Spleen (tissue), 11 donors: ENCODE data around the gene IFFO2. TPM values are rescaled to one million over a fixed set of nuclear protein-coding genes. Genes with fewer than 3 reads are reported as not detected.
A peak's percentile ranks its signal among the peaks of the same experiment; 100 is the strongest.

Experiments used
- DNase-seq: peaks from one replicate; pipeline ENCODE4 v3.0.0-alpha.2; 2020
- H3K27ac ChIP-seq, 8 donors: fragments of 200-600 bp; sonication (generic) in 7 of 8; 1 replicate in 4 of 8; 2 replicates in 4 of 8; pipeline versions ENCODE4 v1.5.0 to v1.8.0; 2016 to 2021; ENCODE audit warnings: inconsistent platforms in 4 of 8, mild to moderate bottlenecking in 4 of 8, moderate library complexity in 1 of 8
- H3K27me3 ChIP-seq, 7 donors: fragments of 200-600 bp; sonication (generic) in 6 of 7; replicated peaks in 1 of 7; 1 replicate in 4 of 7; 2 replicates in 3 of 7; pipeline versions ENCODE4 v1.5.0 to v1.8.0; 2016 to 2021; ENCODE audit warnings: inconsistent platforms in 3 of 7, mild to moderate bottlenecking in 1 of 7
- H3K36me3 ChIP-seq, 6 donors: fragments of 200-600 bp; sonication (generic) in 5 of 6; 1 replicate in 4 of 6; 2 replicates in 2 of 6; pipeline versions ENCODE4 v1.5.0 to v1.8.0; 2016 to 2021; ENCODE audit warnings: inconsistent platforms in 2 of 6
- H3K4me1 ChIP-seq, 6 donors: fragments of 200-600 bp; sonication (generic) in 5 of 6; 1 replicate in 3 of 6; 2 replicates in 3 of 6; pipeline versions ENCODE4 v1.5.0 to v1.8.0; 2016 to 2021; ENCODE audit warnings: inconsistent platforms in 3 of 6
- H3K4me3 ChIP-seq, 8 donors: fragments of 200-600 bp; sonication (generic) in 7 of 8; 1 replicate in 4 of 8; 2 replicates in 4 of 8; pipeline versions ENCODE4 v1.5.0 to v1.8.0; 2016 to 2021; ENCODE audit warnings: inconsistent platforms in 4 of 8, mild to moderate bottlenecking in 4 of 8, moderate library complexity in 2 of 8
- H3K9me3 ChIP-seq, 8 donors: fragments of 200-600 bp; sonication (generic) in 7 of 8; 1 replicate in 4 of 8; 2 replicates in 4 of 8; pipeline versions ENCODE4 v1.5.0 to v1.8.0; 2016 to 2021; ENCODE audit warnings: inconsistent platforms in 4 of 8
- POLR2A ChIP-seq, 3 donors: fragments of 450-650 bp; IDR thresholded peaks; one replicate each; pipeline ENCODE4 v1.5.1; 2017; ENCODE audit warnings: antibody characterized with exemption in 3 of 3, mild to moderate bottlenecking in 1 of 3
- POLR2AphosphoS5 ChIP-seq, 3 donors: sonication (generic); formaldehyde crosslinking; IDR thresholded peaks; one replicate each; pipeline ENCODE4 v1.5.1; 2017; ENCODE audit warnings: antibody characterized with exemption in 3 of 3
- WGBS, 5 donors: extraction: QIAGEN DNeasy Blood & Tissue Kit in 3 of 5; methylation state at CpG; one replicate each; pipeline versions ENCODE4 v1.1.5 to v1.1.7; 2013 to 2018; 5-methylcytosine and 5-hydroxymethylcytosine counted together
- intact Hi-C: fragments of 100-400 bp; cut with DNase I; formaldehyde crosslinking; loops from one replicate; pipeline ENCODE4 v1.15.0; 2023; ENCODE audit warnings: low total_unique reads
- polyA plus RNA-seq, 3 donors: library from polyadenylated mRNA; stranded (reverse); fragments of 200-250 nt; gene quantifications; one replicate each; pipeline ENCODE4 v1.2.1, GENCODE V29; 2013
- total RNA-seq, 7 donors: library from RNA; depleted of rRNA in 3 of 7; stranded (reverse); fragments of >200 nt in 3 of 7; fragmentation: NEBNext Ultra II Directional in 4 of 7; extraction: Animal tissue kit (Norgen Biotek cat#: 25700) in 4 of 7; gene quantifications; one replicate each; pipeline versions ENCODE4 v1.1.0 to v1.2.1, GENCODE V29; 2016 to 2021
- TF ChIP-seq, protein P1 (sequence below), 11 experiments: fragments of 200-600 bp in 7 of 11; fragments of 450-650 bp in 4 of 11; sonication (generic) in 4 of 11; IDR thresholded peaks in 8 of 11; conservative IDR thresholded peaks in 3 of 11; 1 replicate in 7 of 11; 2 replicates in 4 of 11; pipeline versions ENCODE4 v1.4.0 to v1.8.0; 2016 to 2021; ENCODE audit warnings: antibody characterized with exemption in 11 of 11, inconsistent platforms in 4 of 11, mild to moderate bottlenecking in 1 of 11
- donor health status: healthy with polysubstance abuse.
- donor health status: DM: no; HTN: no; CAD: no; lungs with moderate emphysema.
- donor health status: DM: no; HTN: no; CAD: no.
- donor health status: Bipolar disorder and iron deficiency.
- donor health status: healthy.
- donor health status: DM: no; HTN: no; CAD: no.
- donor health status: DM: yes; HTN: yes; CAD: no.

IFFO2 gene
- total and polyA plus RNA-seq, 10 donors: 2.7 to 19.7 (median 14.8) TPM

DNA sequence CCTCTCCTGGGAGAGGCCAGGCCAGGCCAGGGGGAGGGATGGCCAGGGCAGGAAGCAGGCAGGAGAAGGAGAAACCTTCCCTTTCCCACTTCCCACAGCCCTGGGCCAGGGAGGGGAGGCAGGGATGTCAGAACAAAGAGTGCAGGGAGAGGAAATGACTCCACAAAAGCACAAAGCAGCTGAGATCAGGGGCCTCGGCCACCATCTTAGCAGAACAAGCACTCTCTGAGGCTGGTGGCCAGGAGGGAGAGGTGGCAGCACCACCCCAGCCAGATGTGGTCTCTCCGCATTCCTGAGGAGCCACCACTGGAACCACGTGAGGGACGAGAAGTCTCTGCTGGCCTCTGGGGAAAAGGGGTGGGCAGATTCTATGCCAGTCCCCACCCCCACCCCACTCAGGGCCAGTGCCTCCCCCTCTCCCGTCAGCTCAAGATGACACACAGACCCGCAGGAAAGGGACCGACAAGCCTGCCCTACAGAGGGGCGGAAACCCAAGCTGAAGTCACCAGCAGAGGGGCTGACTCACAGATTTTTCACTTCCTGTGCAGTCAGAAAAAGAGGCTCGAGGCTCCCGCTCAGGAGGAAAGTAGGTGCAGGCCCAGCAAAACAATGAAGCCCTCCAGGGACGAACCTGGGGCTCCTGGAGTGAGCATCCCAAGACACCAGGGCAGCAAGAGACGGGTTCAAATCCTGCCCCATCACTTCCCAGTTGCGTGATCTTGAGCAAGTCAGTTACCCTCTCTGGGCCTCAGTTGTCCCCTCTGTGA is 30.0 kb downstream of the IFFO2 start:
- WGBS, 5 donors: 3 to 10% (median 5%) methylated on average over 8 to 13 of the region's 13 CpGs
- Histone ChIP-seq H3K4me3 (peak overlapping the region in 6 of 8 donors; percentile 6 to 59 (median 28)), H3K27me3 (no peaks in the 10 kb centered on the region), H3K4me1 (peaks cover 57 to 96% (median 83%) of the 10 kb centered on the region in 6 donors), H3K27ac (peak overlapping the region; percentile 84 to 97 (median 90)), H3K9me3 (no peaks in the 10 kb centered on the region), H3K36me3 (no peaks in the 10 kb centered on the region)
- TF ChIP-seq POLR2AphosphoS5 (IDR thresholded peaks at IDR 0.05) (peak; percentile 40 to 69 (median 63)), POLR2A (IDR thresholded peaks at IDR 0.05) (no peak)
- TF ChIP-seq, protein P1, sequence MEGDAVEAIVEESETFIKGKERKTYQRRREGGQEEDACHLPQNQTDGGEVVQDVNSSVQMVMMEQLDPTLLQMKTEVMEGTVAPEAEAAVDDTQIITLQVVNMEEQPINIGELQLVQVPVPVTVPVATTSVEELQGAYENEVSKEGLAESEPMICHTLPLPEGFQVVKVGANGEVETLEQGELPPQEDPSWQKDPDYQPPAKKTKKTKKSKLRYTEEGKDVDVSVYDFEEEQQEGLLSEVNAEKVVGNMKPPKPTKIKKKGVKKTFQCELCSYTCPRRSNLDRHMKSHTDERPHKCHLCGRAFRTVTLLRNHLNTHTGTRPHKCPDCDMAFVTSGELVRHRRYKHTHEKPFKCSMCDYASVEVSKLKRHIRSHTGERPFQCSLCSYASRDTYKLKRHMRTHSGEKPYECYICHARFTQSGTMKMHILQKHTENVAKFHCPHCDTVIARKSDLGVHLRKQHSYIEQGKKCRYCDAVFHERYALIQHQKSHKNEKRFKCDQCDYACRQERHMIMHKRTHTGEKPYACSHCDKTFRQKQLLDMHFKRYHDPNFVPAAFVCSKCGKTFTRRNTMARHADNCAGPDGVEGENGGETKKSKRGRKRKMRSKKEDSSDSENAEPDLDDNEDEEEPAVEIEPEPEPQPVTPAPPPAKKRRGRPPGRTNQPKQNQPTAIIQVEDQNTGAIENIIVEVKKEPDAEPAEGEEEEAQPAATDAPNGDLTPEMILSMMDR (IDR thresholded peaks at IDR 0.05 in 8 of 11, conservative IDR thresholded peaks at IDR 0.05 in 3 of 11): peak in 7 of 11 experiments; percentile 13 to 54 (median 26)
- peak; percentile 92 for DNase-seq
- intact Hi-C loops: no loop called here

- H3K36me3 ChIP-seq: peaks cover 0 to 11% (median 7%) of the 10 kb centered on the region in 6 donors
These were observed 31.2 kb downstream of the IFFO2 start for GRCh38 chr1:18925279-18925678.

DNA sequence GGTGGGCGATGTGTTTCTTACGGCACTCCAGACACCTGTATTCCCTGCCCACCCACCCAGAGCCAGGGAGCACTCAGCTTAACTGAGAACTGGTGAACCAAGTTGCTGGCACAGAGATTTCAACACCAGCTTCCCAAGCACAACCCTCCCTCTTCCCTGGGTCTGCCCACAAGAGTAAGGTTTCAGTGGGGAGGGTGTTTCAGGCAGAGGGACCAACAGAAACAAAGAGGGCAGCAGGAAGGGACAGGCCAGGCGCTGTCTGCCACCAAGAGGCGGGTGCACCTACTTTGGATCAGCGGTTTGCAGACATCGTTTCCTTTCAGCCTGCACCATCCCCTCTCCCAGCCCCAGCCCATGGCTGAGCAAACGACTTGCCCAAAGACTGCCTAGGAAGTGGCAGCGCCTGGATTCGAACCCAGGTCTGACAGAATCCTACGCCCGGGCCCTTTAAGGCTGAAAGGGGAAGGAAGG is 32.2 kb downstream of the IFFO2 start:
- intact Hi-C loops: no loop called here
- DNase-seq: no peak
- WGBS, 5 donors: 23 to 48% (median 25%) methylated on average over 9 to 11 of the region's 11 CpGs

More at GRCh38 chr1:18925279-18925678, 31.2 kb downstream of the IFFO2 start:
- H3K9me3 ChIP-seq: no peaks in the 10 kb centered on the region
- WGBS, 5 donors: 63 to 96% (median 75%) methylated on average over 8 to 9 of the region's 9 CpGs
- peaks cover 58 to 92% (median 84%) of the 10 kb centered on the region in 6 donors for H3K4me1 ChIP-seq
- peak overlapping the region in 4 of 8 donors; percentile 48 to 97 (median 80) for H3K27ac ChIP-seq
- TF ChIP-seq, protein P1 (IDR thresholded peaks at IDR 0.05 in 8 of 11, conservative IDR thresholded peaks at IDR 0.05 in 3 of 11): no peak
- TF ChIP-seq POLR2A (IDR thresholded peaks at IDR 0.05): no peak
- TF ChIP-seq POLR2AphosphoS5 (IDR thresholded peaks at IDR 0.05): no peak
- intact Hi-C loops: no loop called here
- no peak overlapping the region for H3K4me3 ChIP-seq
- no peak for DNase-seq
- no peaks in the 10 kb centered on the region for H3K27me3 ChIP-seq

More for the DNA sequence above, 32.2 kb downstream of the IFFO2 start:
- Histone ChIP-seq H3K9me3 (no peaks in the 10 kb centered on the region), H3K4me1 (peaks cover 58 to 82% (median 76%) of the 10 kb centered on the region in 6 donors), H3K27ac (peak overlapping the region in 7 of 8 donors; percentile 48 to 97 (median 82)), H3K36me3 (peaks cover 0 to 21% (median 11%) of the 10 kb centered on the region in 6 donors), H3K4me3 (peak overlapping the region in 1 of 8 donors; percentile 24), H3K27me3 (no peaks in the 10 kb centered on the region)
- TF ChIP-seq POLR2AphosphoS5 (IDR thresholded peaks at IDR 0.05): no peak
- no peak for TF ChIP-seq POLR2A (IDR thresholded peaks at IDR 0.05)
- TF ChIP-seq, protein P1 (IDR thresholded peaks at IDR 0.05 in 8 of 11, conservative IDR thresholded peaks at IDR 0.05 in 3 of 11): no peak
